Measurements from ENCODE around the gene PRKCZ. TPM values are rescaled to one million over a fixed set of nuclear protein-coding genes. Genes with fewer than 3 reads are reported as not detected.

PRKCZ gene
- total RNA-seq, 1 experiment from 2014 or later: 56.8 TPM

DNA sequence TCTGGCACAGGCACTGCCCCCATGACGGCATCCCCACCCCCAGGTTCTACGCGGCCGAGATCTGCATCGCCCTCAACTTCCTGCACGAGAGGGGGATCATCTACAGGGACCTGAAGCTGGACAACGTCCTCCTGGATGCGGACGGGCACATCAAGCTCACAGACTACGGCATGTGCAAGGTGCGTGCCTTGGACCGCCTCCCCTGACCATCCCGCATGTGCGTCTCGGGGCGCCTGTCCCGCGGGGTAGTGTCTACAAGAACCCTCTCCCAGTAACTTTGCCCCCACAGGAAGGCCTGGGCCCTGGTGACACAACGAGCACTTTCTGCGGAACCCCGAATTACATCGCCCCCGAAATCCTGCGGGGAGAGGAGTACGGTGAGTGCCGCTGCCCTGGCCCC lies 121.8 kb downstream of the PRKCZ start:
- H3K27me3 ChIP-seq (ENCODE audit: low read length): no peaks in the 10 kb centered on the region
- BruUV-seq (replicated peaks): no TSS peak
- H3K9ac ChIP-seq (ENCODE audit: low read length): no peak overlapping the region
- H3K4me1 ChIP-seq (ENCODE audit: insufficient read depth, low read length): no peaks in the 10 kb centered on the region
- no peak overlapping the region for H2AFZ ChIP-seq (ENCODE audit: low read length)
- no peak overlapping the region for H3K4me2 ChIP-seq (ENCODE audit: low read length)
- TF ChIP-seq EZH2phosphoT487 (IDR thresholded peaks at IDR 0.05; ENCODE audit: borderline replicate concordance, low read length) (no peak), EZH2 (IDR thresholded peaks at IDR 0.05; ENCODE audit: low read length, unreplicated experiment) (no peak)
- TF ChIP-seq, protein P1, sequence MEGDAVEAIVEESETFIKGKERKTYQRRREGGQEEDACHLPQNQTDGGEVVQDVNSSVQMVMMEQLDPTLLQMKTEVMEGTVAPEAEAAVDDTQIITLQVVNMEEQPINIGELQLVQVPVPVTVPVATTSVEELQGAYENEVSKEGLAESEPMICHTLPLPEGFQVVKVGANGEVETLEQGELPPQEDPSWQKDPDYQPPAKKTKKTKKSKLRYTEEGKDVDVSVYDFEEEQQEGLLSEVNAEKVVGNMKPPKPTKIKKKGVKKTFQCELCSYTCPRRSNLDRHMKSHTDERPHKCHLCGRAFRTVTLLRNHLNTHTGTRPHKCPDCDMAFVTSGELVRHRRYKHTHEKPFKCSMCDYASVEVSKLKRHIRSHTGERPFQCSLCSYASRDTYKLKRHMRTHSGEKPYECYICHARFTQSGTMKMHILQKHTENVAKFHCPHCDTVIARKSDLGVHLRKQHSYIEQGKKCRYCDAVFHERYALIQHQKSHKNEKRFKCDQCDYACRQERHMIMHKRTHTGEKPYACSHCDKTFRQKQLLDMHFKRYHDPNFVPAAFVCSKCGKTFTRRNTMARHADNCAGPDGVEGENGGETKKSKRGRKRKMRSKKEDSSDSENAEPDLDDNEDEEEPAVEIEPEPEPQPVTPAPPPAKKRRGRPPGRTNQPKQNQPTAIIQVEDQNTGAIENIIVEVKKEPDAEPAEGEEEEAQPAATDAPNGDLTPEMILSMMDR (conservative IDR thresholded peaks at IDR 0.05; ENCODE audit: low read depth, low read length): no peak
- H4K20me1 ChIP-seq (ENCODE audit: low read length): no peaks in the 10 kb centered on the region
- H3K79me2 ChIP-seq (ENCODE audit: low read length): no peaks in the 10 kb centered on the region
- H3K36me3 ChIP-seq (ENCODE audit: low read depth, low read length): no peaks in the 10 kb centered on the region; the same call in 1 of the 2 replicates
- no peaks in the 10 kb centered on the region for H3K9me2 ChIP-seq (replicated peaks; ENCODE audit: low read length)
- CTCF ChIA-PET: no interaction called here
- no peak for DNase-seq
- intact Hi-C loops (cut with micrococcal nuclease): no loop called here
- H3K27ac ChIP-seq (ENCODE audit: low read length): no peak overlapping the region
- H3F3A ChIP-seq (ENCODE audit: low read length, unreplicated experiment): no peaks in the 10 kb centered on the region
- ATAC-seq: no peak
- no peak overlapping the region for H3K4me3 ChIP-seq (ENCODE audit: low read length)
- POLR2A ChIA-PET (ENCODE audit: unreplicated experiment): no interaction called here
- no peaks in the 10 kb centered on the region for H3K9me3 ChIP-seq (ENCODE audit: low read length)

DNA sequence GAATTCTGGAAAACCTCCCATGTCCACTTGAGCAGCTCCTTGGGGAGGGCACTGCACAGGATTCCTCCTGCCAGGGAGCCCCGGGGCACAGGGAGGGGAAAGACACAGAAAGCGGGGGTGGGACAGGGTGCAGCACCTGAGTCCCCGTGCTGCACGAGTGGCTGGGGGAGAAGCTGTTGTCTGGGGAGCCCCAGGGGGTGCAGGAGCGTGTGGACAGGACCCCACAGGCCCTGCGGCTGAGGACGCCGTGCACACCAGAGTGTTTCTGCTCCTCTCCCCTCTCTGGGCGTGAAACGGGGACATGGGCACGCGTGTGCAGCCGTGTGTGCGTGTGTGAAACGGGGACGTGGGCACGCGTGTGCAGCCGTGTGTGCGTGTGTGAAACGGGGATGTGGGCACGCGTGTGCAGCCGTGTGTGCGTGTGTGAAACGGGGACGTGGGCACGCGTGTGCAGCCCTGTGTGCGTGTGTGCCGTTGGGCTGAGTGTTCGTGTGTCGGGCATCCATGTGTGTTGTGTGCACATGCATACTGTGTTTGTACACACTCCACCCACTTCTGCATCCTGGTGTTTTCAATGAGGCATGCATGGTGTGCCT lies 122.4 kb downstream of the PRKCZ start:
- ATAC-seq: no peak
- intact Hi-C loops (cut with micrococcal nuclease): no loop called here
- H3K36me3 ChIP-seq (ENCODE audit: low read depth, low read length): no peaks in the 10 kb centered on the region; the same call in 1 of the 2 replicates
- no peaks in the 10 kb centered on the region for H3K9me3 ChIP-seq (ENCODE audit: low read length)
- H4K20me1 ChIP-seq (ENCODE audit: low read length): no peaks in the 10 kb centered on the region
- H3K4me3 ChIP-seq (ENCODE audit: low read length): no peak overlapping the region
- H3K27me3 ChIP-seq (ENCODE audit: low read length): no peaks in the 10 kb centered on the region
- TF ChIP-seq EZH2 (IDR thresholded peaks at IDR 0.05; ENCODE audit: low read length, unreplicated experiment) (no peak), EZH2phosphoT487 (IDR thresholded peaks at IDR 0.05; ENCODE audit: borderline replicate concordance, low read length) (no peak)
- TF ChIP-seq, protein P1 (conservative IDR thresholded peaks at IDR 0.05; ENCODE audit: low read depth, low read length): no peak
- H3K9ac ChIP-seq (ENCODE audit: low read length): no peak overlapping the region
- ChIA-PET CTCF (no interaction called here), POLR2A (ENCODE audit: unreplicated experiment) (no interaction called here)
- no TSS peak for BruUV-seq (replicated peaks)
- H3K27ac ChIP-seq (ENCODE audit: low read length): no peak overlapping the region
- H3K79me2 ChIP-seq (ENCODE audit: low read length): no peaks in the 10 kb centered on the region
- no peak overlapping the region for H3K4me2 ChIP-seq (ENCODE audit: low read length)
- no peaks in the 10 kb centered on the region for H3F3A ChIP-seq (ENCODE audit: low read length, unreplicated experiment)
- no peaks in the 10 kb centered on the region for H3K9me2 ChIP-seq (replicated peaks; ENCODE audit: low read length)
- no peak for DNase-seq
- no peaks in the 10 kb centered on the region for H3K4me1 ChIP-seq (ENCODE audit: insufficient read depth, low read length)
- H2AFZ ChIP-seq (ENCODE audit: low read length): no peak overlapping the region

DNA sequence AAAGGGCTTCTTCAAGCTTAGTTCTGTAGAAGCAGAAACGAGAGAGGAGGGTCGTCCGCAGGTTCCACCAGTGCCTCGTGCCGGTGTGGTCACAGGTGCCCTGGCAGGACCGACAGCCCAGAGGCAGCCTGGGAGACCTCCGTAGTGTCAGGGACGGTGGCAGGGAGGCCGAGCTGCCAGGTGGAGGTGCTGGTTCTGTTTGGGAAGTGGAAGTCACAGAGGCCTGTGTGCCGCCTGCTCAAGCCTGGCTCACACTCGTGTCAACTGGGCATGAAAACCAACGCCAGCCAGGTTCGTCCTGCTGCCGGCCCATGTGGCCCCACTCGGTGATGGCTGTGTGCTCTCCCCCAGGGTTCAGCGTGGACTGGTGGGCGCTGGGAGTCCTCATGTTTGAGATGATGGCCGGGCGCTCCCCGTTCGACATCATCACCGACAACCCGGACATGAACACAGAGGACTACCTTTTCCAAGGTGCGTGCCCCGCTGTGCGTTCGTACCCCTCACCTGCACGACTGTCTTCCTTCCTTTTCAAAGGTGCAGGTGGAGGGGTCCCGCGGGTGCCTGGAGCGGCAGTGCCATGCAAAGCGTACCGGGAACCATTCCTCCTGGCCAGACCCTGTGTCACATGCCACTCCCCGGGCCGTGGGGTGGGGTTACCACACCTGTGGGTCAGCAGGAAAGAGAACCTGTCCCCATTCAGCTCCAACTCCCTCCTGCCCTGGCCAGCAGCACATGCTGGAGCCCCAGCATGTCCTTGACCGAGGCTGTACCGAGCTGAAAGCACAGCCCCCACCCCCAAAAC lies 123.5 kb downstream of the PRKCZ start:
- Histone ChIP-seq H3K79me2 (ENCODE audit: low read length) (no peaks in the 10 kb centered on the region), H2AFZ (ENCODE audit: low read length) (peak overlapping the region; percentile 59; the same call in 1 of the 2 replicates), H3K27me3 (ENCODE audit: low read length) (no peaks in the 10 kb centered on the region), H3K27ac (ENCODE audit: low read length) (no peak overlapping the region), H3F3A (ENCODE audit: low read length, unreplicated experiment) (no peaks in the 10 kb centered on the region), H3K9me3 (ENCODE audit: low read length) (no peaks in the 10 kb centered on the region), H3K36me3 (ENCODE audit: low read depth, low read length) (no peaks in the 10 kb centered on the region; the same call in 1 of the 2 replicates), H3K9ac (ENCODE audit: low read length) (no peak overlapping the region), H3K9me2 (replicated peaks; ENCODE audit: low read length) (no peaks in the 10 kb centered on the region), H3K4me1 (ENCODE audit: insufficient read depth, low read length) (no peaks in the 10 kb centered on the region), H4K20me1 (ENCODE audit: low read length) (no peaks in the 10 kb centered on the region), H3K4me3 (ENCODE audit: low read length) (no peak overlapping the region), H3K4me2 (ENCODE audit: low read length) (no peak overlapping the region)
- intact Hi-C loops (cut with micrococcal nuclease): no loop called here
- no TSS peak for BruUV-seq (replicated peaks)
- DNase-seq: no peak
- peak; percentile 12 for ATAC-seq
- ChIA-PET CTCF (interaction anchor here (0.8 to 1.8 kb wide), 5 partner anchors 16 to 65 kb away, joined by 3 to 27 read pairs (median 4); no protein-coding TSS in a partner anchor), POLR2A (ENCODE audit: unreplicated experiment) (no interaction called here)
- TF ChIP-seq EZH2 (IDR thresholded peaks at IDR 0.05; ENCODE audit: low read length, unreplicated experiment): no peak
- TF ChIP-seq, protein P1 (conservative IDR thresholded peaks at IDR 0.05; ENCODE audit: low read depth, low read length): no peak
- no peak for TF ChIP-seq EZH2phosphoT487 (IDR thresholded peaks at IDR 0.05; ENCODE audit: borderline replicate concordance, low read length)

Data from PC-3 (cell line).